Middle frontal gyrus (tissue), 1 donor: Measurements from ENCODE around the gene ADAMTS8.

Source experiments
- DNase-seq: peaks from one replicate; pipeline ENCODE4 v3.0.0-alpha.2; 2015; ENCODE audit warnings: low spot score; ENCODE audit errors: extremely low spot score

Gene ADAMTS8

GRCh38 chr11:130428316-130429119, at the start of gene ADAMTS8:
Gene ADAMTS8, minus strand, starts transcription at chr11:130428609. Its CDS starts 323 bp downstream, at chr11:130428286.
- no peak for DNase-seq

- no peak for DNase-seq
These were observed 49.3 kb upstream of the ADAMTS8 start for GRCh38 chr11:130477586-130478203.

GRCh38 chr11:130476922-130477491, 48.6 kb upstream of the ADAMTS8 start:
- no peak for DNase-seq

GRCh38 chr11:130476200-130476921, 48.0 kb upstream of the ADAMTS8 start:
- no peak for DNase-seq

- no peak for DNase-seq
These were observed 47.1 kb upstream of the ADAMTS8 start for GRCh38 chr11:130475426-130476053.

- no peak for DNase-seq
These were observed 46.4 kb upstream of the ADAMTS8 start for GRCh38 chr11:130474637-130475400.

- no peak for DNase-seq
These were observed 45.5 kb upstream of the ADAMTS8 start for GRCh38 chr11:130473795-130474377.

- no peak for DNase-seq
These were observed 44.8 kb upstream of the ADAMTS8 start for GRCh38 chr11:130473056-130473794.

GRCh38 chr11:130472434-130472961, 44.1 kb upstream of the ADAMTS8 start:
- DNase-seq = no peak

GRCh38 chr11:130471731-130472433, 43.5 kb upstream of the ADAMTS8 start:
- no peak for DNase-seq

- no peak for DNase-seq
These were observed 42.7 kb upstream of the ADAMTS8 start for GRCh38 chr11:130470832-130471706.

GRCh38 chr11:130469181-130469580, 40.8 kb upstream of the ADAMTS8 start:
- DNase-seq = no peak

GRCh38 chr11:130467116-130467900, 38.9 kb upstream of the ADAMTS8 start:
- DNase-seq = no peak

GRCh38 chr11:130465263-130465662, 36.9 kb upstream of the ADAMTS8 start:
- no peak for DNase-seq

GRCh38 chr11:130464291-130464812, 35.9 kb upstream of the ADAMTS8 start:
- DNase-seq = no peak

GRCh38 chr11:130462931-130463330, 34.5 kb upstream of the ADAMTS8 start:
- no peak for DNase-seq
